ENCODE results near the gene SOX6.

The SOX6 gene

GRCh38 chr11:16000065-16000464 lies 356.3 kb downstream of the SOX6 start:
- Histone ChIP-seq H3K4me1 (ENCODE audit: control insufficient read depth, low read length) (no peaks in the 10 kb centered on the region), H3K36me3 (ENCODE audit: control insufficient read depth, low read length) (no peaks in the 10 kb centered on the region), H3K27me3 (ENCODE audit: control insufficient read depth, low read length) (no peaks in the 10 kb centered on the region), H3K27ac (ENCODE audit: low read depth, low read length) (no peak overlapping the region), H3K79me2 (ENCODE audit: control insufficient read depth, low read length) (no peaks in the 10 kb centered on the region), H4K20me1 (ENCODE audit: control insufficient read depth, insufficient read depth, low read depth, low read length) (no peaks in the 10 kb centered on the region), H3F3A (ENCODE audit: control insufficient read depth, insufficient read depth) (no peaks in the 10 kb centered on the region), H3K4me2 (ENCODE audit: low read length) (no peak overlapping the region), H3K9me3 (ENCODE audit: control insufficient read depth, insufficient read depth, low read length) (no peaks in the 10 kb centered on the region), H3K4me3 (ENCODE audit: low read length) (no peak overlapping the region), H3K9me2 (replicated peaks; ENCODE audit: control insufficient read depth, low read length) (no peaks in the 10 kb centered on the region)
- no peak for TF ChIP-seq CTCF (IDR thresholded peaks at IDR 0.05; ENCODE audit: low read depth, low read length, poor library complexity, severe bottlenecking)
- no peak for TF ChIP-seq EZH2phosphoT487 (IDR thresholded peaks at IDR 0.05; ENCODE audit: borderline replicate concordance, low read length)

GRCh38 chr11:15993345-15993744 lies 363.0 kb downstream of the SOX6 start:
- H3K4me3 ChIP-seq (ENCODE audit: low read length), result no peak overlapping the region
- no peaks in the 10 kb centered on the region for H3K27me3 ChIP-seq (ENCODE audit: control insufficient read depth, low read length)
- H3K9me2 ChIP-seq (replicated peaks; ENCODE audit: control insufficient read depth, low read length), result no peaks in the 10 kb centered on the region
- H3K9me3 ChIP-seq (ENCODE audit: control insufficient read depth, insufficient read depth, low read length), result no peaks in the 10 kb centered on the region
- no peaks in the 10 kb centered on the region for H3K4me1 ChIP-seq (ENCODE audit: control insufficient read depth, low read length)
- H3K27ac ChIP-seq (ENCODE audit: low read depth, low read length), result no peak overlapping the region
- H3F3A ChIP-seq (ENCODE audit: control insufficient read depth, insufficient read depth), result no peaks in the 10 kb centered on the region
- no peak for TF ChIP-seq CTCF (IDR thresholded peaks at IDR 0.05; ENCODE audit: low read depth, low read length, poor library complexity, severe bottlenecking)
- no peak for TF ChIP-seq EZH2phosphoT487 (IDR thresholded peaks at IDR 0.05; ENCODE audit: borderline replicate concordance, low read length)
- no peaks in the 10 kb centered on the region for H3K79me2 ChIP-seq (ENCODE audit: control insufficient read depth, low read length)
- no peaks in the 10 kb centered on the region for H3K36me3 ChIP-seq (ENCODE audit: control insufficient read depth, low read length)
- H4K20me1 ChIP-seq (ENCODE audit: control insufficient read depth, insufficient read depth, low read depth, low read length), result no peaks in the 10 kb centered on the region
- H3K4me2 ChIP-seq (ENCODE audit: low read length), result no peak overlapping the region

GRCh38 chr11:15991215-15991614 lies 365.1 kb downstream of the SOX6 start:
- no peaks in the 10 kb centered on the region for H3K9me2 ChIP-seq (replicated peaks; ENCODE audit: control insufficient read depth, low read length)
- no peak overlapping the region for H3K4me2 ChIP-seq (ENCODE audit: low read length)
- no peak for TF ChIP-seq EZH2phosphoT487 (IDR thresholded peaks at IDR 0.05; ENCODE audit: borderline replicate concordance, low read length)
- no peak for TF ChIP-seq CTCF (IDR thresholded peaks at IDR 0.05; ENCODE audit: low read depth, low read length, poor library complexity, severe bottlenecking)
- no peak overlapping the region for H3K4me3 ChIP-seq (ENCODE audit: low read length)
- H3K27ac ChIP-seq (ENCODE audit: low read depth, low read length), result no peak overlapping the region
- no peaks in the 10 kb centered on the region for H3K36me3 ChIP-seq (ENCODE audit: control insufficient read depth, low read length)
- no peaks in the 10 kb centered on the region for H3F3A ChIP-seq (ENCODE audit: control insufficient read depth, insufficient read depth)
- H3K4me1 ChIP-seq (ENCODE audit: control insufficient read depth, low read length), result no peaks in the 10 kb centered on the region
- H3K79me2 ChIP-seq (ENCODE audit: control insufficient read depth, low read length), result no peaks in the 10 kb centered on the region
- no peaks in the 10 kb centered on the region for H3K9me3 ChIP-seq (ENCODE audit: control insufficient read depth, insufficient read depth, low read length)
- no peaks in the 10 kb centered on the region for H3K27me3 ChIP-seq (ENCODE audit: control insufficient read depth, low read length)
- no peaks in the 10 kb centered on the region for H4K20me1 ChIP-seq (ENCODE audit: control insufficient read depth, insufficient read depth, low read depth, low read length)

- H3K27me3 ChIP-seq (ENCODE audit: control insufficient read depth, low read length), result no peaks in the 10 kb centered on the region
- no peaks in the 10 kb centered on the region for H3F3A ChIP-seq (ENCODE audit: control insufficient read depth, insufficient read depth)
Observed at GRCh38 chr11:15989685-15990084, 366.7 kb downstream of the SOX6 start.

More at GRCh38 chr11:15989685-15990084, 366.7 kb downstream of the SOX6 start:
- no peak overlapping the region for H3K4me2 ChIP-seq (ENCODE audit: low read length)
- no peaks in the 10 kb centered on the region for H4K20me1 ChIP-seq (ENCODE audit: control insufficient read depth, insufficient read depth, low read depth, low read length)
- no peaks in the 10 kb centered on the region for H3K9me2 ChIP-seq (replicated peaks; ENCODE audit: control insufficient read depth, low read length)
- no peak for TF ChIP-seq CTCF (IDR thresholded peaks at IDR 0.05; ENCODE audit: low read depth, low read length, poor library complexity, severe bottlenecking)
- no peak for TF ChIP-seq EZH2phosphoT487 (IDR thresholded peaks at IDR 0.05; ENCODE audit: borderline replicate concordance, low read length)
- no peaks in the 10 kb centered on the region for H3K36me3 ChIP-seq (ENCODE audit: control insufficient read depth, low read length)
- no peaks in the 10 kb centered on the region for H3K9me3 ChIP-seq (ENCODE audit: control insufficient read depth, insufficient read depth, low read length)
- no peak overlapping the region for H3K4me3 ChIP-seq (ENCODE audit: low read length)
- no peak overlapping the region for H3K27ac ChIP-seq (ENCODE audit: low read depth, low read length)
- H3K4me1 ChIP-seq (ENCODE audit: control insufficient read depth, low read length), result no peaks in the 10 kb centered on the region
- no peaks in the 10 kb centered on the region for H3K79me2 ChIP-seq (ENCODE audit: control insufficient read depth, low read length)
